Activated CD8-positive, alpha-beta memory T cell treated with anti-CD3 and anti-CD28 coated beads, Interleukin-2, amount 50 U/mL, for 1 hour (primary cell): ENCODE results near the gene INPP4A.

Experiments
- DNase-seq: peaks from one replicate; pipeline ENCODE4 v3.0.0-alpha.2; 2020; ENCODE audit errors: extremely low read depth

INPP4A gene

GRCh38 chr2:98514879-98515249 lies 70.2 kb downstream of the INPP4A start:
- no peak for DNase-seq

- no peak for DNase-seq
Measured at GRCh38 chr2:98515250-98515991, 70.8 kb downstream of the INPP4A start.

GRCh38 chr2:98516571-98516970 lies 71.9 kb downstream of the INPP4A start:
- no peak for DNase-seq

DNA sequence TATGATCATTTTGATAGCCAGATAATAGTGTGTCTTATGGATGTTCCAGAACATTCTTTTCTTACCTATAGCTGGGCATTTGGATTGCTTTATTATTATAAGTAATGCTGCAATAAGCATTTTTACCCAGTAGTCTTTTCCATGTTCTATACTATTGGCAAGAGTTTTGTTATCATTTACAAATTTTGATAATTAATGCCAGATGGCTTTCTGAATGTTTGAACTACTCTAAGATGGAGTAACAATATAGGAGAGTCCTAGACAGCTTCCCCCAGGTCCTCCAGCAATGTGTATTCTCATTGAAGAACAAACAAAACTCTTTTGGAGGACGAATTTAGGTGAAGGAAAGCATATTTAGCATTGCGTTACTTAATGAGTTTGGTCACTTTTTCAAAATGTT lies 73.0 kb downstream of the INPP4A start:
- DNase-seq = no peak

- no peak for DNase-seq
Measured at GRCh38 chr2:98518101-98518500, 73.4 kb downstream of the INPP4A start.

DNA sequence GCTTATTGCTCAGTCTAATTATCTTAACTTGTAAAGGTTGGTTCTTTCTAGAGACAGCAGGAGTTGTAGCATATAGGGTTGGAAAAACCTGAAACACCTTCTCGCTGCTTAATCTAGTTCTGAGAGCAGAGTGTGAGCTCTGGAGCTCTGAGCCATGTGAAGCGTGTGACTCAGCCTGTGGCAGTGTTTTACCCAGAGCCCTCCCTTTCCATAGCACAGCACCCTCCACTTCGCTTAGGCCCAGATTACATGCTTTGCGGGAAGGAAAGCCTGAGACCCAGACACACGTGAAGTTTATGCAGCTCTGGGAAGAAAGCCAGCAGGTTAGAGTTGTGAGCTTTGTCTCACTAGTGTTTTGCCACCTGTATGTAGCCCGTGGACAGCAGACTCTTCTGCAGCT lies 74.5 kb downstream of the INPP4A start:
- no peak for DNase-seq

GRCh38 chr2:98519851-98520250 lies 75.2 kb downstream of the INPP4A start:
- DNase-seq = no peak

GRCh38 chr2:98520806-98521205 lies 76.1 kb downstream of the INPP4A start:
- DNase-seq = no peak

DNA sequence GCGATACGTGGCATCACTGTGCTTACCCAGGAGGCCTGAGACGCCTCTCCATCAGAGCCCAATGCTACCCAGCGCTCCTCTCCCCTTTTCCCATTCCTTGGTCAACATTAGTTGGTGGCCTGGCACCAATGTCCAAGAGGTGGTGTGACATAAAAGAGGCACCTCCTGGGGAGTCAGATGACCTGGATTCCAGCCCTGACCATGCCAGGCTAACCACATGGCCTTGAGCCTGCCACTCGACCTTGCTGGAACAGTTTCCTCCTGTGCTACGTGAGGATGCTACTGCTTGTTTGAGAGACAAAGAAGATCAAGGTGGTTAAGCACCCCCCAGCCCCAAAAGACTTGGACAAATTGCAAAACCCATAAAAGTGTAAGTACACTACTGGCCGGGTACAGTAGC lies 76.6 kb downstream of the INPP4A start:
- DNase-seq = no peak

- no peak for DNase-seq
Measured at GRCh38 chr2:98522854-98523253, 78.2 kb downstream of the INPP4A start.

GRCh38 chr2:98524168-98524567 lies 79.5 kb downstream of the INPP4A start:
- no peak for DNase-seq

GRCh38 chr2:98528349-98528748 lies 83.7 kb downstream of the INPP4A start:
- no peak for DNase-seq

GRCh38 chr2:98530114-98530513 lies 85.5 kb downstream of the INPP4A start:
- DNase-seq = no peak

DNA sequence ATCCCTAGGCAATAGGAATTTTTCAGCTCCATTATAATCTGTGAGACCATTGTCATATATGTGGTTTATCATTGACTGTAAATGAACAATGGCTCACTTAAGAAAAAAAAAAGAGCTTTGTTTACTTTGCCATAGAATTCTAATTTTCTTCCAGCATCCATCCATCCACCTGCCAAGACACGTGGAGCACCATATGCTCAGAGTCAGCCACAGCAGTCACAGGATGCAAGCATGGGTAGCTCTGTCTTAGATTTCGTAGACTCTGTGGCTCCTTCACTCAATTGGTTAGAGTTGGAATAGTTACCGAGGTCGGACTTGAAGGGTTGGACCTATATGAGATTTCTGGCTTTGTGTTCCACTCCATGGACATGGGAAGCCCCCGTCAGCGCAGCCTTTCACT lies 88.1 kb downstream of the INPP4A start:
- DNase-seq = no peak

DNA sequence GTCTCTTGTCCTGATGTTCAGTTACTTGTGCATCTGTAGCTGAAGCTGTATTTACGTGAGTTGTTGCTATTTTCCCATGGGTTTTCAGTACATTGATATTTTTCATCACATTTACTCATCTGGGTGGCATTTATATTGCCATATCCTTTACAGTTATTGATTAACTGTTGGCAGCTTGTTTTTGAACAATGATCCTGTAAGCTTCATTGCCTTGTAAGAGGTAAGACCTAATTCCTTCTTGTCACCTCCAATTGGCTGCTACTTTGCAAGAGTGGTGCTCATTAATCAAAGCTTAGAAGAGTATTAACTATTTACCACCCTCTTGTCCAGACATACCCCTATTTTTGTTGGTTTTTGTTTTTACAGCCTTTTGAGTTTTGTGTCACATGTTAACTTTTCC lies 88.9 kb downstream of the INPP4A start:
- DNase-seq = no peak

GRCh38 chr2:98534761-98535160 lies 90.1 kb downstream of the INPP4A start:
- DNase-seq = no peak

- no peak for DNase-seq
Measured at GRCh38 chr2:98535971-98536677, 91.5 kb downstream of the INPP4A start.

DNA sequence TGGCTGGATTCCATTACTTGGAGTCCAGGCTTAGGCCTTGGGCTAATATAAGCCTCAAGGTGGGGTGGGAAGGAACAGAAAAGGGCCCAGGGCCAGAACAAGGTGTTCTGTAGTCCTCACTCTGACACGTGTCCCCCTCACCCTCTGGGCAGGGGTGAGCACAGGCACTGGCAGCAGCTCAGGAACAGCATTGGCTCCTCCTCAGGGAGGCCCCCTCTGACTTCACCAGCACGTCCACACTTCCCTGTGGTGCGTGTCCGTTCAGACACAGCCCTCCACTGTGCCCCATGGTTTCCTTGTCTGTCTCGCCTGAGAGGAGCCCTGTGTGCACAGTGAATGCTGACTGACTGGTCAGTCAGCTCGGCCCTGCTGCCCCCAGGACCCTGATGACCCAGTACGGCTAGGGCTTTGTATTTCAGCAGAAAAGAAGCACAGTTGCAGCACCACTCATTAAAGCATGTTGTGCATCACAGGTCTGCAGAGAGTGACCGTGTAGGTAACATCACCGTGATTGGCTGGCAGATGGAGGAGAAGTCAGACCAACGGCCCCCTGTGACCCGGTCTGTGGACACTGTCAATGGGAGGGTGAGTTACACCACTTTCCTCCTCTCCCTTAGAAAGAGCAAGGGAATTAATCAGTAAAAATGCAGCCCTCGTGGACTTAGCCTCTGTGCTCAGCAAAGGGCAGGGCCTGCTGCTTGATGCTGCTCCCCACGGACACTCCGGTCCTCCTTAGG lies 92.9 kb downstream of the INPP4A start:
- no peak for DNase-seq

DNA sequence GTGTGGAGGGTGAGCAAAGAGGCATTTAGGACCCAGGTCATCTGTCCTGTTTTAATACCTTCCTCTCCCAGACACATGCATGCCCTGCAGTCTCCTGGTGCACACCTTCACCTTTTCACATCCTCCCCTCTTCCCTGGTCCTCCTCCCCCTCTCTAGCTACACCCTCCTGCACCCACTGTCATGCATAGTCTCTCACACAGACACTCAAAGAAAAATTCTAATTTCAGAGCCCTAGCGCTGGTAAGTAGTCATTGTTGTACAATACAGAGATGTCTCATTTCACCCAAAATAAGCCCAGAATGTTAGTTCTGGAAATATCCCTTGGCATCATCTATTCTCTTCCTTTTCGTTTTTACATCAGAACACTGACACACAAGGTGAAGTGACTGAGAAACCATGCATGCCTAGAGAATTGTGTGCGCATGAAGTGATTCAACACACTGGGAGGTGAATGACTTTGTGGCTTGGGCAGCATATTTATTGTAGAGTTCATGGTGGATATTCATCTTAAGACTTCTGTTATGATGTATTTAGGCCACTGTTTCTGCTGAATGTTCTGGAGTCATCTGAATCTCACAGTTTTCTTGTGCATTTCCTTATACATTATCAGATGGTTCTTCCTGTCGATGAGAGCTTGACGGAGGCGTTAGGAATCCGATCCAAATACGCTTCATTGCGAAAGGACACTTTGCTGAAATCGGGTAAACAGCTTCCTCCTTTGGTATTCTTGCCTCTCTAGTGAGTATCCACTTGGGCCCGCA lies 93.8 kb downstream of the INPP4A start:
- DNase-seq = no peak

- no peak for DNase-seq
Measured at GRCh38 chr2:98539056-98539735, 94.5 kb downstream of the INPP4A start.

GRCh38 chr2:98540536-98540935 lies 95.9 kb downstream of the INPP4A start:
- no peak for DNase-seq

DNA sequence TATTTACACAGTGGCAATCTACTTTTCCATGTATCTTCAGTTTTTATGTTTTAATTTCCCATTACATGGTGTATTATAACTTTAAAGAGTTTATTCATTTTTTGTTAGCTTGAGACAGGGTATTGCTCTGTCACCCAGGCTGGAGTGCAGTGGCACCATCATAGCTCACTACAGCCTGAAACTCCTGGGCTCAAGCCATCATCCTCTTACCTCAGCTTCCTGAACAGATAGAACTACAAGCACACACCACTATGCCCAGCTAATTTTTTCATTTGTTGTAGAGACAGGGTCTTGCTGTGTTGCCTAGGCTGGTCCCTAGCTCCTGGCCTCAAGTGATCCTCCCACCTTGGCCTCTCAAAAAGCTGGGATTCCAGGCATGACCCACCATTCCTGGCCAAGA lies 96.8 kb downstream of the INPP4A start:
- DNase-seq = no peak
